GM23338 (cell line): ENCODE results near the gene ATF7. TPM values are rescaled to one million over a fixed set of nuclear protein-coding genes. Genes with fewer than 3 reads are reported as not detected.

ENCODE experiments used
- ATAC-seq: fragments of 200-7000 bp; cut with Tn5 transposase; 3 replicates; pipeline ENCODE4 v1.9.1; 2020
- DNase-seq: peaks from one replicate; pipeline ENCODE4 v3.0.0-alpha.2; 2015; ENCODE audit warnings: low spot score
- H2AFZ ChIP-seq: fragments of 200-600 bp; sonication (generic); 2 replicates; pipeline ENCODE4 v1.8.0; 2016; ENCODE audit warnings: antibody characterized with exemption, mild to moderate bottlenecking, moderate library complexity
- H3F3A ChIP-seq: fragments of 200-600 bp; sonication (generic); replicated peaks from 2 replicates; pipeline ENCODE4 v1.8.0; 2017; ENCODE audit warnings: antibody characterized with exemption, mixed run types, low read depth
- H3K27ac ChIP-seq: fragments of 200-600 bp; sonication (generic); 2 replicates; pipeline ENCODE4 v1.6.1; 2016; ENCODE audit warnings: low read depth
- H3K27me3 ChIP-seq: fragments of 200-600 bp; sonication (generic); 2 replicates; pipeline ENCODE4 v1.8.0; 2016; ENCODE audit warnings: mild to moderate bottlenecking, mixed run types, moderate library complexity; ENCODE audit not compliant: insufficient read depth
- H3K36me3 ChIP-seq: fragments of 200-600 bp; sonication (generic); 2 replicates; pipeline ENCODE4 v1.8.0; 2016; ENCODE audit warnings: mild to moderate bottlenecking; ENCODE audit not compliant: insufficient read depth
- H3K4me1 ChIP-seq: fragments of 200-600 bp; sonication (generic); 2 replicates; pipeline ENCODE4 v1.8.0; 2016; ENCODE audit warnings: mild to moderate bottlenecking, moderate library complexity; ENCODE audit not compliant: insufficient read depth
- H3K4me2 ChIP-seq: fragments of 200-600 bp; sonication (generic); 2 replicates; pipeline ENCODE4 v1.7.1; 2017; ENCODE audit warnings: mixed run types
- H3K4me3 ChIP-seq: fragments of 200-600 bp; sonication (generic); 2 replicates; pipeline ENCODE4 v1.6.1; 2016; ENCODE audit warnings: mixed run types
- H3K79me2 ChIP-seq: fragments of 200-600 bp; sonication (generic); replicated peaks from 2 replicates; pipeline ENCODE4 v1.8.0; 2017; ENCODE audit warnings: mild to moderate bottlenecking; ENCODE audit not compliant: insufficient read depth
- H3K9me2 ChIP-seq: fragments of 200-600 bp; sonication (generic); 2 replicates; pipeline ENCODE4 v1.8.0; 2017; ENCODE audit not compliant: insufficient read depth
- H4K20me1 ChIP-seq: fragments of 200-600 bp; sonication (generic); replicated peaks from 2 replicates; pipeline ENCODE4 v1.8.0; 2017; ENCODE audit warnings: mild to moderate bottlenecking; ENCODE audit not compliant: insufficient read depth
- H3K27ac Mint-ChIP-seq: 2 replicates; pipeline ENCODE4 v1.8.0; 2020; ENCODE audit warnings: inconsistent platforms, mild to moderate bottlenecking, moderate library complexity, mixed read lengths
- H3K27me3 Mint-ChIP-seq: 3 replicates; pipeline ENCODE4 v1.8.0; 2022; ENCODE audit warnings: low read depth, mild to moderate bottlenecking, moderate library complexity, mixed read lengths, inconsistent platforms; ENCODE audit not compliant: insufficient read depth, poor library complexity
- H3K36me3 Mint-ChIP-seq: 3 replicates; pipeline ENCODE4 v1.8.0; 2021; ENCODE audit warnings: low read depth, mild to moderate bottlenecking, inconsistent platforms, moderate library complexity, mixed read lengths
- H3K4me1 Mint-ChIP-seq: 3 replicates; pipeline ENCODE4 v1.8.0; 2020; ENCODE audit warnings: mild to moderate bottlenecking, inconsistent platforms, mixed read lengths
- H3K4me3 Mint-ChIP-seq: 3 replicates; pipeline ENCODE4 v1.8.0; 2021; ENCODE audit warnings: moderate library complexity, mild to moderate bottlenecking, inconsistent platforms, mixed read lengths
- H3K9me3 Mint-ChIP-seq: 3 replicates; pipeline ENCODE4 v1.8.0; 2020; ENCODE audit warnings: moderate library complexity, mild to moderate bottlenecking, inconsistent platforms, mixed read lengths
- EZH2phosphoT487 ChIP-seq: fragments of 200-600 bp; sonication (generic); IDR thresholded peaks from one replicate; pipeline ENCODE4 v1.8.1; 2018; ENCODE audit warnings: antibody characterized with exemption; ENCODE audit not compliant: unreplicated experiment
- NANOG ChIP-seq: IDR thresholded peaks from 2 replicates; pipeline ENCODE4 v1.6.1; 2016; ENCODE audit warnings: antibody characterized with exemption, borderline replicate concordance
- POLR2AphosphoS5 ChIP-seq: IDR thresholded peaks from 2 replicates; pipeline ENCODE4 v1.6.1; 2016; ENCODE audit warnings: antibody characterized with exemption, low read depth
- ZNF114 ChIP-seq: fragments of 250-450 bp; sonication (Bioruptor Pico); IDR thresholded peaks from 2 replicates; pipeline ENCODE4 v1.5.0; 2020; ENCODE audit warnings: mild to moderate bottlenecking, moderate library complexity
- polyA plus RNA-seq: library from polyadenylated mRNA; unstranded; fragments of >200 nt; fragmentation: Nextera tagmentation; extraction: Ambion mirVana; gene quantifications from 2 replicates; pipeline ENCODE4 v1.2.1, GENCODE V29; 2016
- total RNA-seq: library from RNA; depleted of rRNA; stranded (reverse); fragments of >200 nt; shearing (Covaris generic); gene quantifications from 2 replicates; pipeline ENCODE4 v1.2.3, GENCODE V29; 2014
- TF ChIP-seq, protein P1 (sequence below): IDR thresholded peaks from 2 replicates; pipeline ENCODE4 v1.6.1; 2016; ENCODE audit warnings: antibody characterized with exemption
- TF ChIP-seq, protein P2 (sequence below): fragments of 250-450 bp; sonication (Bioruptor Pico); IDR thresholded peaks from 2 replicates; pipeline ENCODE4 v1.5.0; 2020; ENCODE audit warnings: mild to moderate bottlenecking, moderate library complexity

Gene ATF7
- total and polyA plus RNA-seq, 2 experiments from 2014 or later: 13.9 to 16.3 TPM

- no peak overlapping the region for H3K27ac Mint-ChIP-seq
Observed at GRCh38 chr12:53524476-53524875, 101.7 kb downstream of the ATF7 start.

More at GRCh38 chr12:53524476-53524875, 101.7 kb downstream of the ATF7 start:
- H3K9me3 Mint-ChIP-seq: no peaks in the 10 kb centered on the region
- H3K36me3 Mint-ChIP-seq: peaks cover 15% of the 10 kb centered on the region
- H3K4me3 ChIP-seq: no peak overlapping the region
- H3K4me2 ChIP-seq: no peak overlapping the region
- ATAC-seq (no peak), DNase-seq (no peak)
- H3K4me1 ChIP-seq: no peaks in the 10 kb centered on the region
- TF ChIP-seq, protein P1, sequence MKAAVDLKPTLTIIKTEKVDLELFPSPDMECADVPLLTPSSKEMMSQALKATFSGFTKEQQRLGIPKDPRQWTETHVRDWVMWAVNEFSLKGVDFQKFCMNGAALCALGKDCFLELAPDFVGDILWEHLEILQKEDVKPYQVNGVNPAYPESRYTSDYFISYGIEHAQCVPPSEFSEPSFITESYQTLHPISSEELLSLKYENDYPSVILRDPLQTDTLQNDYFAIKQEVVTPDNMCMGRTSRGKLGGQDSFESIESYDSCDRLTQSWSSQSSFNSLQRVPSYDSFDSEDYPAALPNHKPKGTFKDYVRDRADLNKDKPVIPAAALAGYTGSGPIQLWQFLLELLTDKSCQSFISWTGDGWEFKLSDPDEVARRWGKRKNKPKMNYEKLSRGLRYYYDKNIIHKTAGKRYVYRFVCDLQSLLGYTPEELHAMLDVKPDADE: no peak
- no peak for TF ChIP-seq EZH2phosphoT487
- no peak for TF ChIP-seq POLR2AphosphoS5
- TF ChIP-seq ZNF114 (CRISPR knock-in tag): no peak
- no peak for TF ChIP-seq NANOG
- TF ChIP-seq, protein P2, sequence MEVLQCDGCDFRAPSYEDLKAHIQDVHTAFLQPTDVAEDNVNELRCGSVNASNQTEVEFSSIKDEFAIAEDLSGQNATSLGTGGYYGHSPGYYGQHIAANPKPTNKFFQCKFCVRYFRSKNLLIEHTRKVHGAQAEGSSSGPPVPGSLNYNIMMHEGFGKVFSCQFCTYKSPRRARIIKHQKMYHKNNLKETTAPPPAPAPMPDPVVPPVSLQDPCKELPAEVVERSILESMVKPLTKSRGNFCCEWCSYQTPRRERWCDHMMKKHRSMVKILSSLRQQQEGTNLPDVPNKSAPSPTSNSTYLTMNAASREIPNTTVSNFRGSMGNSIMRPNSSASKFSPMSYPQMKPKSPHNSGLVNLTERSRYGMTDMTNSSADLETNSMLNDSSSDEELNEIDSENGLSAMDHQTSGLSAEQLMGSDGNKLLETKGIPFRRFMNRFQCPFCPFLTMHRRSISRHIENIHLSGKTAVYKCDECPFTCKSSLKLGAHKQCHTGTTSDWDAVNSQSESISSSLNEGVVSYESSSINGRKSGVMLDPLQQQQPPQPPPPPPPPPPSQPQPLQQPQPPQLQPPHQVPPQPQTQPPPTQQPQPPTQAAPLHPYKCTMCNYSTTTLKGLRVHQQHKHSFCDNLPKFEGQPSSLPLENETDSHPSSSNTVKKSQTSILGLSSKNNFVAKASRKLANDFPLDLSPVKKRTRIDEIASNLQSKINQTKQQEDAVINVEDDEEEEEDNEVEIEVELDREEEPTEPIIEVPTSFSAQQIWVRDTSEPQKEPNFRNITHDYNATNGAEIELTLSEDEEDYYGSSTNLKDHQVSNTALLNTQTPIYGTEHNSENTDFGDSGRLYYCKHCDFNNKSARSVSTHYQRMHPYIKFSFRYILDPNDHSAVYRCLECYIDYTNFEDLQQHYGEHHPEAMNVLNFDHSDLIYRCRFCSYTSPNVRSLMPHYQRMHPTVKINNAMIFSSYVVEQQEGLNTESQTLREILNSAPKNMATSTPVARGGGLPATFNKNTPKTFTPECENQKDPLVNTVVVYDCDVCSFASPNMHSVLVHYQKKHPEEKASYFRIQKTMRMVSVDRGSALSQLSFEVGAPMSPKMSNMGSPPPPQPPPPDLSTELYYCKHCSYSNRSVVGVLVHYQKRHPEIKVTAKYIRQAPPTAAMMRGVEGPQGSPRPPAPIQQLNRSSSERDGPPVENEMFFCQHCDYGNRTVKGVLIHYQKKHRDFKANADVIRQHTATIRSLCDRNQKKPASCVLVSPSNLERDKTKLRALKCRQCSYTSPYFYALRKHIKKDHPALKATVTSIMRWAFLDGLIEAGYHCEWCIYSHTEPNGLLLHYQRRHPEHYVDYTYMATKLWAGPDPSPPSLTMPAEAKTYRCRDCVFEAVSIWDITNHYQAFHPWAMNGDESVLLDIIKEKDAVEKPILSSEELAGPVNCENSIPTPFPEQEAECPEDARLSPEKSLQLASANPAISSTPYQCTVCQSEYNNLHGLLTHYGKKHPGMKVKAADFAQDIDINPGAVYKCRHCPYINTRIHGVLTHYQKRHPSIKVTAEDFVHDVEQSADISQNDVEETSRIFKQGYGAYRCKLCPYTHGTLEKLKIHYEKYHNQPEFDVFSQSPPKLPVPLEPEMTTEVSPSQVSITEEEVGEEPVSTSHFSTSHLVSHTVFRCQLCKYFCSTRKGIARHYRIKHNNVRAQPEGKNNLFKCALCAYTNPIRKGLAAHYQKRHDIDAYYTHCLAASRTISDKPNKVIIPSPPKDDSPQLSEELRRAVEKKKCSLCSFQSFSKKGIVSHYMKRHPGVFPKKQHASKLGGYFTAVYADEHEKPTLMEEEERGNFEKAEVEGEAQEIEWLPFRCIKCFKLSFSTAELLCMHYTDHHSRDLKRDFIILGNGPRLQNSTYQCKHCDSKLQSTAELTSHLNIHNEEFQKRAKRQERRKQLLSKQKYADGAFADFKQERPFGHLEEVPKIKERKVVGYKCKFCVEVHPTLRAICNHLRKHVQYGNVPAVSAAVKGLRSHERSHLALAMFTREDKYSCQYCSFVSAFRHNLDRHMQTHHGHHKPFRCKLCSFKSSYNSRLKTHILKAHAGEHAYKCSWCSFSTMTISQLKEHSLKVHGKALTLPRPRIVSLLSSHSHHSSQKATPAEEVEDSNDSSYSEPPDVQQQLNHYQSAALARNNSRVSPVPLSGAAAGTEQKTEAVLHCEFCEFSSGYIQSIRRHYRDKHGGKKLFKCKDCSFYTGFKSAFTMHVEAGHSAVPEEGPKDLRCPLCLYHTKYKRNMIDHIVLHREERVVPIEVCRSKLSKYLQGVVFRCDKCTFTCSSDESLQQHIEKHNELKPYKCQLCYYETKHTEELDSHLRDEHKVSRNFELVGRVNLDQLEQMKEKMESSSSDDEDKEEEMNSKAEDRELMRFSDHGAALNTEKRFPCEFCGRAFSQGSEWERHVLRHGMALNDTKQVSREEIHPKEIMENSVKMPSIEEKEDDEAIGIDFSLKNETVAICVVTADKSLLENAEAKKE: no peak
- no peaks in the 10 kb centered on the region; the same call in 1 of the 2 replicates for H3K36me3 ChIP-seq
- H4K20me1 ChIP-seq: no peaks in the 10 kb centered on the region; the same call in 1 of the 2 replicates
- no peaks in the 10 kb centered on the region for H3K27me3 ChIP-seq
- H3K4me3 Mint-ChIP-seq: no peak overlapping the region
- H3K9me2 ChIP-seq: no peaks in the 10 kb centered on the region
- no peaks in the 10 kb centered on the region for H3K79me2 ChIP-seq
- H3K27me3 Mint-ChIP-seq: peaks cover 2% of the 10 kb centered on the region
- no peaks in the 10 kb centered on the region for H3F3A ChIP-seq
- no peak overlapping the region for H3K27ac ChIP-seq
- H3K4me1 Mint-ChIP-seq: no peaks in the 10 kb centered on the region
- H2AFZ ChIP-seq: no peak overlapping the region
